Adrenal gland (tissue), 12 donors: ENCODE measurements around the gene CALN1. TPM values are rescaled to one million over a fixed set of nuclear protein-coding genes. Genes with fewer than 3 reads are reported as not detected.

Source experiments
- DNase-seq, 7 donors: peaks; one replicate each; pipeline ENCODE4 v3.0.0-alpha.2; 2019 to 2020
- H3K27ac ChIP-seq, 5 donors: fragments of 200-600 bp; sonication (generic) in 4 of 5; 1 replicate in 3 of 5; 2 replicates in 2 of 5; pipeline versions ENCODE4 v1.5.1 to v1.8.0; 2016 to 2020; ENCODE audit warnings: mild to moderate bottlenecking in 1 of 5
- H3K27me3 ChIP-seq: fragments of 200-600 bp; 2 replicates; pipeline ENCODE4 v1.8.0; 2021
- H3K36me3 ChIP-seq, 2 donors: fragments of 200-600 bp; replicated peaks in 1 of 2; 1 replicate in 1 of 2; 2 replicates in 1 of 2; pipeline versions ENCODE4 v1.5.1 to v1.8.0; 2018 to 2022
- H3K4me1 ChIP-seq, 2 donors: fragments of 200-600 bp; replicated peaks in 1 of 2; 1 replicate in 1 of 2; 2 replicates in 1 of 2; pipeline versions ENCODE4 v1.5.1 to v1.8.0; 2018 to 2021
- H3K4me3 ChIP-seq, 4 donors: fragments of 200-600 bp; sonication (generic) in 3 of 4; one replicate each; pipeline ENCODE4 v1.5.1; 2016 to 2018
- H3K9me3 ChIP-seq, 3 donors: fragments of 200-600 bp; sonication (generic) in 1 of 3; replicated peaks in 1 of 3; 1 replicate in 2 of 3; 2 replicates in 1 of 3; pipeline versions ENCODE4 v1.5.1 to v1.8.0; 2016 to 2021
- POLR2A ChIP-seq, 2 donors: fragments of 450-650 bp; IDR thresholded peaks; one replicate each; pipeline ENCODE4 v1.6.1; 2017; ENCODE audit warnings: antibody characterized with exemption in 2 of 2, mild to moderate bottlenecking in 2 of 2, moderate library complexity in 1 of 2
- WGBS, 4 donors: extraction: QIAGEN DNeasy Blood & Tissue Kit in 2 of 4; methylation state at CpG; one replicate each; pipeline versions ENCODE4 v1.1.5 to v1.1.7; 2013 to 2017; 5-methylcytosine and 5-hydroxymethylcytosine counted together
- intact Hi-C, 2 donors: fragments of 100-400 bp; cut with DNase I; formaldehyde crosslinking; loops; one replicate each; pipeline versions ENCODE4 v1.14.1 to v1.15.0; 2022 to 2023
- polyA plus RNA-seq, 3 donors: library from polyadenylated mRNA; stranded (reverse); fragments of 200-250 nt in 2 of 3; fragments of 350-450 nt in 1 of 3; fragmentation: Illumina TruSeq in 1 of 3; extraction: RNeasy Lipid Tissue Mini Kit (QIAGEN cat#74804) in 1 of 3; gene quantifications; one replicate each; pipeline ENCODE4 v1.2.3, GENCODE V29; 2013 to 2014
- total RNA-seq, 9 donors: library from RNA; depleted of rRNA in 4 of 9; stranded (reverse); fragments of >200 nt in 4 of 9; fragments of 120-200 nt in 1 of 9; fragmentation: NEBNext Ultra II Directional in 1 of 9; extraction: Animal tissue kit (Norgen Biotek cat#: 25700) in 1 of 9; gene quantifications; one replicate each; pipeline versions ENCODE4 v1.1.0 to v1.2.4, GENCODE V29; 2013 to 2023
- TF ChIP-seq, protein P1 (sequence below), 6 experiments: fragments of 450-650 bp in 4 of 6; fragments of 200-600 bp in 2 of 6; sonication (generic) in 1 of 6; IDR thresholded peaks; 1 replicate in 5 of 6; 2 replicates in 1 of 6; pipeline versions ENCODE4 v1.5.1 to v1.8.0; 2016 to 2021; ENCODE audit warnings: antibody characterized with exemption in 6 of 6, mild to moderate bottlenecking in 2 of 6, moderate library complexity in 1 of 6
- donor health status: healthy with polysubstance abuse.
- donor health status: Bipolar disorder and iron deficiency.
- donor health status: DM: yes; HTN: yes; CAD: no.
- donor health status: DM: no; HTN: no; CAD: no.
- donor health status: DM: no; HTN: no; CAD: no.
- donor health status: DM: yes; HTN: yes; CAD: no.

CALN1 gene
- total and polyA plus RNA-seq, 12 donors, result 4.3 to 51.5 (median 15.2) TPM

DNA sequence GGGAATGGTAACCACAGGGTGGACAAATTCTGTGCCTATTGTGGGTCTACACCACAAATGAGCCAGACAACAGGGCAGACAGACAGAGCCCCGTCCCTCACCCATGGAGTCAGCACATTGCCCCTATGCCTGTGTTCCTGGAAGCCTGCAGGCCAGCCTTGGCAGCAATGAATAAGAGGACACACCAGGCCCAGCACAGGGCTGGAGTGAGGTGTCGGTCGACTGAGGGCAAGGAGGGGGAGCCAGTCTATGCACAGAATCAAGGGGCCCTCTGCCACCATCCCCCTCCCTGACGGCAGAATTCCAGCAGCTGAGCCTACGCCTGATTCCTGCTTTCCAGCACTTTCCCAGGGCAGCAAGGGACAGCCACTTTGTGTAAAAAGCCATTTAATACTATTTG lies 98.2 kb downstream of the CALN1 start:
- Histone ChIP-seq H3K36me3 (no peaks in the 10 kb centered on the region), H3K27me3 (no peaks in the 10 kb centered on the region), H3K4me3 (no peak overlapping the region), H3K27ac (no peak overlapping the region), H3K9me3 (no peaks in the 10 kb centered on the region), H3K4me1 (no peaks in the 10 kb centered on the region)
- TF ChIP-seq, protein P1, sequence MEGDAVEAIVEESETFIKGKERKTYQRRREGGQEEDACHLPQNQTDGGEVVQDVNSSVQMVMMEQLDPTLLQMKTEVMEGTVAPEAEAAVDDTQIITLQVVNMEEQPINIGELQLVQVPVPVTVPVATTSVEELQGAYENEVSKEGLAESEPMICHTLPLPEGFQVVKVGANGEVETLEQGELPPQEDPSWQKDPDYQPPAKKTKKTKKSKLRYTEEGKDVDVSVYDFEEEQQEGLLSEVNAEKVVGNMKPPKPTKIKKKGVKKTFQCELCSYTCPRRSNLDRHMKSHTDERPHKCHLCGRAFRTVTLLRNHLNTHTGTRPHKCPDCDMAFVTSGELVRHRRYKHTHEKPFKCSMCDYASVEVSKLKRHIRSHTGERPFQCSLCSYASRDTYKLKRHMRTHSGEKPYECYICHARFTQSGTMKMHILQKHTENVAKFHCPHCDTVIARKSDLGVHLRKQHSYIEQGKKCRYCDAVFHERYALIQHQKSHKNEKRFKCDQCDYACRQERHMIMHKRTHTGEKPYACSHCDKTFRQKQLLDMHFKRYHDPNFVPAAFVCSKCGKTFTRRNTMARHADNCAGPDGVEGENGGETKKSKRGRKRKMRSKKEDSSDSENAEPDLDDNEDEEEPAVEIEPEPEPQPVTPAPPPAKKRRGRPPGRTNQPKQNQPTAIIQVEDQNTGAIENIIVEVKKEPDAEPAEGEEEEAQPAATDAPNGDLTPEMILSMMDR (IDR thresholded peaks at IDR 0.05), result no peak
- TF ChIP-seq POLR2A (IDR thresholded peaks at IDR 0.05), result no peak
- WGBS, 4 donors, result 50 to 54% (median 51%) methylated on average over 3 to 5 of the region's 5 CpGs
- intact Hi-C loops, result no loop called here
- peak in 3 of 7 donors; percentile 21 to 43 (median 33) for DNase-seq

DNA sequence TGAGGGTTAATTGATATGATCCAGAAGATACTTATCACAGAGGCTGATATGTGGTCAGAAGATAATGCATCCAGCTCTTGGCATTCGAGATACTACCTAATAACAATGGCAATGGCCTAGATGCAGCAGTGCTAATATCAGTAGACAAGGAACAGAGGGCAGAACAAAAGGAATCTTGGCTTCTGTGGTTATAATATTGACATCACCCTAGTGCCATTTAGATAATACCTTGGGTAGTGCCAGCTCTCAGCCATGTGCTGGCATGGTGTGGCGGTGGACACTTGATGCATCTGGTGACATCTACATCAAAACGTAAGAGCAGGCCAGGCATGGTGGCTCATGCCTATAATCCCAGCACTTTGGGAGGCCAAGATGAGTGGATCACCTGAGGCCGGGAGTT lies 101.8 kb downstream of the CALN1 start:
- TF ChIP-seq POLR2A (IDR thresholded peaks at IDR 0.05), result no peak
- TF ChIP-seq, protein P1 (IDR thresholded peaks at IDR 0.05), result no peak
- Histone ChIP-seq H3K36me3 (no peaks in the 10 kb centered on the region), H3K9me3 (no peaks in the 10 kb centered on the region), H3K27me3 (no peaks in the 10 kb centered on the region), H3K27ac (peak overlapping the region in 1 of 5 donors; percentile 35), H3K4me3 (no peak overlapping the region), H3K4me1 (no peaks in the 10 kb centered on the region)
- 85 to 94% (median 86%) methylated on average over 4 of the region's 4 CpGs for WGBS, 4 donors
- DNase-seq, result no peak
- intact Hi-C loops, result no loop called here

DNA sequence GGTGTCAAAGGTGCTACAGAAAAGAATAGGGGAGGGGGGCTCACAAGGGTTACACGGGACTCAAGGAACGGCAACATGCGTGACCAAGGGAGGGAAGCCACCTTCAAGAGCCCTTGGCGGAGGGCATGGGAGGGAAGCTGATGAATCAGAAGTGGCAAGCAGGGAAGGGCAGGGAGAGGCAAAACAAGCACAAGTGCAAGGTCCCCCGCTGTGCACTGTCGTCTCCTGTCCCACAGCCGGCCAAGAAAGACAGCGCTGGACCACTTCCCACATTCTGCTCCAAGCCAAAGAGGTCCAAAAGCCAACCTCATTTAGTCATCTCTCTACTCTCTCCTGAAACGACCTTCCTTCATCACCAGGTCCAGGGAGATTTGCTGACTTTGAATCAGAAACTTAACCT lies 102.7 kb downstream of the CALN1 start:
- intact Hi-C loops, result no loop called here
- WGBS, 4 donors, result 33 to 63% (median 49%) methylated on average over 9 of the region's 9 CpGs

DNA sequence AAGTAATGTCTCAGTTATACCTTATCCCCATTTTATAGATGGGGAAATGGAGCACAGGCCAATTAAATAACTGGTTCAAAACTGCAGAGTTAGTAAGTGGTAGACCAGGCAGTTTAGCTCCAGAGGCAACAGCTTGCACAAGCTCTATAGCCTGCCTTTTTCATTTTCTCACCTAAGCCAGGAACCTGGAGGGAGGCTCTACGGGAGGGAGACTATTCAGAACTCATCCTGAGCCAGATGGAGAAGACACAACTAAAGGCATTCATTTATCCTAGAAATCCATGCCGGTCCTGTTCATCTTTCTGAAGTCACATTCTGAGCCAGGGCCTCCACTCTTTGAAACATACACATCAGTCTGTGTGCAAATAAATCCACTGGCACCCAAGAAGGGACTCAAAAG lies 103.2 kb downstream of the CALN1 start:
- 79 to 94% (median 86%) methylated on average over 2 of the region's 2 CpGs for WGBS, 4 donors
- Histone ChIP-seq H3K27ac (no peak overlapping the region), H3K4me3 (no peak overlapping the region), H3K4me1 (no peaks in the 10 kb centered on the region), H3K36me3 (no peaks in the 10 kb centered on the region), H3K9me3 (no peaks in the 10 kb centered on the region), H3K27me3 (no peaks in the 10 kb centered on the region)
- intact Hi-C loops, result no loop called here
- TF ChIP-seq POLR2A (IDR thresholded peaks at IDR 0.05), result no peak
- TF ChIP-seq, protein P1 (IDR thresholded peaks at IDR 0.05), result no peak
- no peak for DNase-seq

More for the DNA sequence above, 102.7 kb downstream of the CALN1 start:
- no peaks in the 10 kb centered on the region for H3K4me1 ChIP-seq
- peak overlapping the region in 2 of 5 donors; percentile 35 to 52 for H3K27ac ChIP-seq
- no peak for TF ChIP-seq POLR2A (IDR thresholded peaks at IDR 0.05)
- TF ChIP-seq, protein P1 (IDR thresholded peaks at IDR 0.05), result no peak
- no peaks in the 10 kb centered on the region for H3K27me3 ChIP-seq
- H3K4me3 ChIP-seq, result no peak overlapping the region
- H3K9me3 ChIP-seq, result no peaks in the 10 kb centered on the region
- no peaks in the 10 kb centered on the region for H3K36me3 ChIP-seq
- DNase-seq, result peak; percentile 56 to 74 (median 64)
